Activated T-cell treated with anti-CD3 and anti-CD28 coated beads for 24 hours (primary cell): ENCODE results near the gene TNIP1.

Source experiments
- DNase-seq: peaks from one replicate; pipeline ENCODE4 v3.0.0-alpha.2; 2020; ENCODE audit warnings: low read depth

The TNIP1 gene

GRCh38 chr5:151064916-151065499 is 15.8 kb downstream of the TNIP1 start:
- no peak for DNase-seq

- no peak for DNase-seq
These were observed 17.5 kb downstream of the TNIP1 start for GRCh38 chr5:151063142-151063989.

GRCh38 chr5:151062405-151063141 is 18.3 kb downstream of the TNIP1 start:
- DNase-seq = no peak

- no peak for DNase-seq
These were observed 20.1 kb downstream of the TNIP1 start for GRCh38 chr5:151060742-151061141.

GRCh38 chr5:151058891-151059489 is 21.8 kb downstream of the TNIP1 start:
- DNase-seq = no peak

- DNase-seq = no peak
These were observed 22.5 kb downstream of the TNIP1 start for GRCh38 chr5:151058301-151058700.

GRCh38 chr5:151056379-151057325 is 24.2 kb downstream of the TNIP1 start:
- DNase-seq = no peak

- no peak for DNase-seq
These were observed 25.5 kb downstream of the TNIP1 start for GRCh38 chr5:151055336-151055735.

GRCh38 chr5:151054709-151055108 is 26.1 kb downstream of the TNIP1 start:
- no peak for DNase-seq

GRCh38 chr5:151053796-151054462 is 26.9 kb downstream of the TNIP1 start:
- DNase-seq = no peak

GRCh38 chr5:151052836-151053235 is 28.0 kb downstream of the TNIP1 start:
- no peak for DNase-seq

- no peak for DNase-seq
These were observed 28.8 kb downstream of the TNIP1 start for GRCh38 chr5:151051931-151052608.

GRCh38 chr5:151051066-151051930 is 29.5 kb downstream of the TNIP1 start:
- peak; percentile 57 for DNase-seq

- DNase-seq = no peak
These were observed 32.3 kb downstream of the TNIP1 start for GRCh38 chr5:151048526-151048925.

GRCh38 chr5:151047814-151048425 is 32.9 kb downstream of the TNIP1 start:
- no peak for DNase-seq

GRCh38 chr5:151042453-151043093 is 38.3 kb downstream of the TNIP1 start:
- DNase-seq = no peak

- no peak for DNase-seq
These were observed 39.1 kb downstream of the TNIP1 start for GRCh38 chr5:151041577-151042268.
